Measurements from ENCODE around the gene SYT7.

DNA sequence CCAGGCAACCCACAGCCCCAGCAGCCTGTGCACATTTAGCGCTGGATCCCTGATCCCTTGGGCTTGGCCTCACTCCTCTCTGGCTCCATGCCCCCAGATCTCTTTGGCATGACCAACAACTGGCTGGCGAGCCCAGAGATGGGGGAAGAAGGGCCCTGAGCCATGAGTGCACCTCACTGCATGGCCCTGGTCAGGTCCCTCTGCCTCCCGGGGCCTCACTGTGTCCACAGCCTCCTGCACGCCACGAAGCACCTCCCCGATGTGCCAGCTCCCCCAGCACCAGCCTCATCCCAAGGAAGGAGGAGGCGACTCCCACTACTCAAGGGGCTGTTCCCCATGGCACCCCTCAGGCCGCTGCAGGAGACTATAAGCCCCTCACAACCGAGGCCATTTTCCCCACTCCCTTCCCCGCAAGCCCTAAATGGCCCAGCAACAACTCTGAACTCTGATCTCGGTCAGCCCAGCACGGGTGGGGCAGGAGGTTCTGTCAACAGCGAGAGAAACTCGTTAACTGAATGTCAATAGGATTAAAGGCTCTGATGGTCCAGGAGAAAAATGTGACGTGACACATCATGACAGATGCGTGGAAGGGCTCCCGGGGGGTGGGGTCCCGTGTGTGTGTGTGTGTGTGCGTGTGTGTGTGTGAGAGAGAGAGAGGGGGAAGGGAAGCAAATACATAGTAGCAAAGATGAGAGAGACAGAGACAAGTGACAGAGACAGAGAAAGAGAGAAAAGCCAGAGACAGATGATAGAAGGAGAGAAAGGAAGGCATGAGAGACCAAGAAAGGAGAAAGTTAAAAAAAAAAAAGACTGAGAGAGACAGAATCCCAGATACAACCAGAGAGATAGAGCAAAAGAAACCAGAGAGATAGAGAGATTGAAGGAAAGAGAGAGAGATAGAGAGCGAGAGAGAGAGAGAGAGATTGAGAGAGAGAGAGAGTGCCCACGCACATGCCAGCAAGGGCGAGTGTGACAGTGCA lies 28.4 kb upstream of the SYT7 start:
- TF ChIP-seq EP300 (IDR thresholded peaks at IDR 0.05) (no peak), POLR2A (IDR thresholded peaks at IDR 0.05) (no peak)
